H1 (cell line): ENCODE results near the gene METTL1. TPM values are rescaled to one million over a fixed set of nuclear protein-coding genes. Genes with fewer than 3 reads are reported as not detected.

Experiments used
- CTCF ChIA-PET: fragments of 300-600 bp; sonication (Branson Sonifier 250); formaldehyde crosslinking; loops from one replicate; lab custom pipeline; 2021; ENCODE audit not compliant: partially characterized antibody; lab: Charles Lee
- POLR2A ChIA-PET: fragments of 300-600 bp; sonication (Branson Sonifier 250); formaldehyde crosslinking; loops from one replicate; lab custom pipeline; 2021; ENCODE audit warnings: inconsistent platforms; ENCODE audit not compliant: partially characterized antibody; lab: Charles Lee
- DNase-seq, 2 experiments: peaks; one replicate each; pipeline versions ENCODE4 v3.0.0 to v3.0.0-alpha.2; 2010 to 2022; ENCODE audit warnings: low spot score in 2 of 2, low read depth in 1 of 2, mixed read lengths in 1 of 2
- FAIRE-seq: peaks from 2 replicates; lab custom pipeline; 2011; peaks lifted over from hg19 to GRCh38; lab: Jason Lieb, UNC
- H2AFZ ChIP-seq: 2 replicates; pipeline ENCODE4 v1.8.1; 2012; ENCODE audit warnings: low read length, inconsistent platforms
- H2AK5ac ChIP-seq: 2 replicates; pipeline ENCODE4 v1.6.1; 2013; ENCODE audit warnings: low read depth, low read length
- H2BK120ac ChIP-seq: replicated peaks from 2 replicates; pipeline ENCODE3; 2013; ENCODE audit warnings: low read depth, low read length, inconsistent platforms
- H2BK12ac ChIP-seq: 2 replicates; pipeline ENCODE4 v1.6.1; 2013; ENCODE audit warnings: low read depth, low read length
- H2BK15ac ChIP-seq: 2 replicates; pipeline ENCODE4 v1.6.1; 2013; ENCODE audit warnings: low read length
- H2BK20ac ChIP-seq: 2 replicates; pipeline ENCODE4 v1.6.1; 2013; ENCODE audit warnings: low read length
- H2BK5ac ChIP-seq: 2 replicates; pipeline ENCODE4 v1.6.1; 2013; ENCODE audit warnings: low read depth, low read length
- H3K14ac ChIP-seq: 2 replicates; pipeline ENCODE4 v1.6.1; 2013; ENCODE audit warnings: inconsistent platforms; ENCODE audit not compliant: insufficient read length
- H3K18ac ChIP-seq: 2 replicates; pipeline ENCODE4 v1.6.1; 2013; ENCODE audit warnings: low read length; ENCODE audit errors: extremely low read depth
- H3K23ac ChIP-seq: 2 replicates; pipeline ENCODE4 v1.6.1; 2013; ENCODE audit warnings: inconsistent platforms; ENCODE audit not compliant: insufficient read length
- H3K23me2 ChIP-seq: 2 replicates; pipeline ENCODE4 v1.6.1; 2013; ENCODE audit warnings: low read depth, low read length
- H3K27ac ChIP-seq: 2 replicates; pipeline ENCODE4 v1.6.1; 2011; ENCODE audit warnings: low read depth, low read length, inconsistent platforms
- H3K27me3 ChIP-seq, 4 experiments: replicated peaks in 1 of 4; 1 replicate in 1 of 4; 2 replicates in 3 of 4; pipeline versions ENCODE4 v1.6.1 to v1.8.1; 2011 to 2013; ENCODE audit warnings: low read length in 3 of 4, mild to moderate bottlenecking in 3 of 4, inconsistent platforms in 2 of 4, mixed read lengths in 2 of 4, moderate library complexity in 1 of 4; ENCODE audit not compliant: control insufficient read depth in 3 of 4, insufficient read depth in 3 of 4; ENCODE audit errors: extremely low read depth in 1 of 4
- H3K36me3 ChIP-seq, 4 experiments: 2 replicates each; pipeline versions ENCODE4 v1.6.1 to v1.8.1; 2011 to 2013; ENCODE audit warnings: mild to moderate bottlenecking in 4 of 4, low read length in 3 of 4, moderate library complexity in 2 of 4, control low read depth in 1 of 4, inconsistent platforms in 1 of 4; ENCODE audit not compliant: insufficient read depth in 4 of 4, control insufficient read depth in 2 of 4
- H3K4ac ChIP-seq: replicated peaks from 2 replicates; pipeline ENCODE3; 2013; ENCODE audit warnings: low read length, low read depth, mixed read lengths, inconsistent platforms; ENCODE audit not compliant: insufficient read length
- H3K4me1 ChIP-seq, 4 experiments: replicated peaks in 1 of 4; 1 replicate in 1 of 4; 2 replicates in 3 of 4; pipeline versions ENCODE4 v1.6.1 to v1.8.1; 2011 to 2013; ENCODE audit warnings: low read length in 3 of 4, inconsistent platforms in 2 of 4, mixed read lengths in 1 of 4; ENCODE audit not compliant: insufficient read depth in 4 of 4, control insufficient read depth in 3 of 4
- H3K4me2 ChIP-seq, 2 experiments: 2 replicates each; pipeline versions ENCODE4 v1.6.1 to v1.8.1; 2011 to 2013; ENCODE audit warnings: low read depth in 2 of 2, low read length in 2 of 2, control low read depth in 1 of 2, inconsistent platforms in 1 of 2, mild to moderate bottlenecking in 1 of 2; ENCODE audit not compliant: insufficient read depth in 1 of 2
- H3K4me3 ChIP-seq, 4 experiments: fragments of 200-600, 300-600 bp in 1 of 4; sonication (generic), shearing (Covaris generic), sonication (Bioruptor Twin) in 1 of 4; 2 replicates each; pipeline versions ENCODE4 v1.5.1 to v1.8.1; 2011 to 2016; ENCODE audit warnings: low read length in 4 of 4, low read depth in 3 of 4, control low read depth in 2 of 4, inconsistent platforms in 2 of 4, mild to moderate bottlenecking in 2 of 4, mixed read lengths in 1 of 4, moderate library complexity in 1 of 4; ENCODE audit not compliant: insufficient read depth in 2 of 4; ENCODE audit errors: extremely low read depth in 1 of 4
- H3K56ac ChIP-seq: replicated peaks from 2 replicates; pipeline ENCODE3; 2013; ENCODE audit warnings: low read depth, mild to moderate bottlenecking, mixed read lengths, low read length, inconsistent platforms; ENCODE audit not compliant: insufficient read length
- H3K79me1 ChIP-seq: 2 replicates; pipeline ENCODE4 v1.6.1; 2013; ENCODE audit warnings: low read depth, low read length, control low read depth
- H3K79me2 ChIP-seq, 2 experiments: 2 replicates each; pipeline versions ENCODE4 v1.6.1 to v1.8.1; 2012 to 2013; ENCODE audit warnings: low read length in 2 of 2, mild to moderate bottlenecking in 2 of 2, inconsistent platforms in 1 of 2; ENCODE audit not compliant: insufficient read depth in 2 of 2, control insufficient read depth in 1 of 2
- H3K9ac ChIP-seq, 4 experiments: replicated peaks in 1 of 4; 1 replicate in 1 of 4; 2 replicates in 3 of 4; pipeline versions ENCODE4 v1.6.1 to v1.8.1; 2011 to 2013; ENCODE audit warnings: low read depth in 3 of 4, low read length in 3 of 4, control low read depth in 2 of 4, mild to moderate bottlenecking in 2 of 4, moderate library complexity in 2 of 4, inconsistent platforms in 1 of 4; ENCODE audit errors: extremely low read depth in 1 of 4
- H3K9me3 ChIP-seq, 2 experiments: 2 replicates each; pipeline versions ENCODE4 v1.6.1 to v1.8.1; 2012 to 2013; ENCODE audit warnings: mild to moderate bottlenecking in 2 of 2, moderate library complexity in 2 of 2, control low read depth in 1 of 2, inconsistent platforms in 1 of 2, low read depth in 1 of 2, low read length in 1 of 2, mixed read lengths in 1 of 2; ENCODE audit not compliant: insufficient read depth in 2 of 2
- H4K20me1 ChIP-seq, 2 experiments: replicated peaks in 1 of 2; 2 replicates each; pipeline versions ENCODE3 to v1.8.1; 2011 to 2013; ENCODE audit warnings: inconsistent platforms in 2 of 2, low read length in 2 of 2, mild to moderate bottlenecking in 1 of 2; ENCODE audit not compliant: insufficient read depth in 2 of 2, control insufficient read depth in 1 of 2
- H4K5ac ChIP-seq: 2 replicates; pipeline ENCODE4 v1.6.1; 2013; ENCODE audit warnings: low read length, low read depth, mixed read lengths, inconsistent platforms; ENCODE audit not compliant: insufficient read length
- H4K8ac ChIP-seq: 2 replicates; pipeline ENCODE4 v1.8.0; 2013; ENCODE audit warnings: mild to moderate bottlenecking, moderate library complexity, low read length, inconsistent platforms; ENCODE audit not compliant: insufficient read depth; ENCODE audit errors: extremely low read depth
- H4K91ac ChIP-seq: replicated peaks from 2 replicates; pipeline ENCODE3; 2013; ENCODE audit warnings: low read length, mixed read lengths, inconsistent platforms; ENCODE audit not compliant: insufficient read length
- CEBPB ChIP-seq: IDR thresholded peaks from 2 replicates; pipeline ENCODE4 v1.6.1; 2012; ENCODE audit warnings: low read depth, low read length
- GABPA ChIP-seq: IDR thresholded peaks from 2 replicates; pipeline ENCODE4 v1.6.1; 2011; ENCODE audit warnings: mild to moderate bottlenecking, low read length, moderate library complexity, borderline replicate concordance; ENCODE audit not compliant: insufficient read depth
- JUN ChIP-seq: IDR thresholded peaks from 2 replicates; pipeline ENCODE4 v1.6.1; 2011; ENCODE audit warnings: low read depth, mild to moderate bottlenecking, improper control_type of control experiment, low read length
- KDM5A ChIP-seq: fragments of 200-600 bp; IDR thresholded peaks from 2 replicates; pipeline ENCODE4 v1.7.1; 2012; ENCODE audit warnings: mild to moderate bottlenecking, low read length, inconsistent platforms, mixed read lengths
- NRF1 ChIP-seq: IDR thresholded peaks from 2 replicates; pipeline ENCODE4 v1.6.1; 2011; ENCODE audit warnings: mild to moderate bottlenecking, low read depth, low read length, improper control_type of control experiment
- RBBP5 ChIP-seq: IDR thresholded peaks from 2 replicates; pipeline ENCODE4 v1.7.1; 2012; ENCODE audit warnings: low read depth, mild to moderate bottlenecking, inconsistent platforms, low read length, moderate library complexity, borderline replicate concordance
- RXRA ChIP-seq: IDR thresholded peaks from 2 replicates; pipeline ENCODE4 v1.6.1; 2011; ENCODE audit warnings: low read depth, mild to moderate bottlenecking, low read length, moderate library complexity; ENCODE audit not compliant: insufficient read depth
- SIN3A ChIP-seq, 2 experiments: IDR thresholded peaks in 1 of 2; conservative IDR thresholded peaks in 1 of 2; 2 replicates each; pipeline ENCODE4 v1.6.1; 2011 to 2012; ENCODE audit warnings: low read length in 2 of 2, improper control_type of control experiment in 1 of 2, low read depth in 1 of 2, mild to moderate bottlenecking in 1 of 2
- SIRT6 ChIP-seq: IDR thresholded peaks from one replicate; pipeline ENCODE4 v1.7.1; 2012; ENCODE audit warnings: low read length, inconsistent platforms
- SP4 ChIP-seq: IDR thresholded peaks from 2 replicates; pipeline ENCODE4 v1.6.1; 2012; ENCODE audit warnings: low read length, inconsistent platforms
- ZNF274 ChIP-seq: IDR thresholded peaks from 2 replicates; pipeline ENCODE4 v1.7.0; 2012; ENCODE audit warnings: low read length, borderline replicate concordance; ENCODE audit errors: extremely low read depth
- WGBS, 2 experiments: shearing (Covaris generic) in 1 of 2; methylation state at CpG; one replicate each; pipeline versions ENCODE4 v1.1.6 to v1.1.7; 2013 to 2015; ENCODE audit warnings: low lambda C conversion rate in 2 of 2, mixed read lengths in 2 of 2, inconsistent platforms in 1 of 2, low coverage in 1 of 2, missing lambda C conversion rate in 1 of 2; ENCODE audit not compliant: insufficient replicate concordance in 2 of 2, insufficient coverage in 1 of 2, insufficient read length in 1 of 2; ENCODE audit errors: extremely low coverage in 1 of 2, missing lambda C conversion rate in 1 of 2; 5-methylcytosine and 5-hydroxymethylcytosine counted together
- polyA plus RNA-seq, 7 experiments: library from polyadenylated mRNA; depleted of rRNA in 3 of 7; stranded (reverse) in 5 of 7; unstranded in 2 of 7; fragments of >200 nt in 5 of 7; fragments of 200-250 nt in 2 of 7; gene quantifications; 1 replicate in 5 of 7; 2 replicates in 1 of 7; 4 replicates in 1 of 7; pipeline versions ENCODE4 v1.2.1 to v1.2.3, GENCODE V29; 2011 to 2013; ENCODE audit warnings: missing spikeins in 2 of 7, mixed read lengths in 2 of 7
- total RNA-seq: library from RNA; stranded (reverse); fragmentation: NEBNext Ultra II Directional; extraction: Animal tissue kit (Norgen Biotek cat#: 25700); gene quantifications from 2 replicates; pipeline ENCODE4 v1.2.1, GENCODE V29; 2021
- TF ChIP-seq, protein P1 (sequence below): IDR thresholded peaks from 2 replicates; pipeline ENCODE4 v1.6.1; 2012; ENCODE audit warnings: inconsistent platforms

The METTL1 gene
- total and polyA plus RNA-seq, 2 of the 8 experiments (the other 6 are each of a cell fraction or from before 2014, with no cell fraction given) = 40.5 to 46.0 TPM

DNA sequence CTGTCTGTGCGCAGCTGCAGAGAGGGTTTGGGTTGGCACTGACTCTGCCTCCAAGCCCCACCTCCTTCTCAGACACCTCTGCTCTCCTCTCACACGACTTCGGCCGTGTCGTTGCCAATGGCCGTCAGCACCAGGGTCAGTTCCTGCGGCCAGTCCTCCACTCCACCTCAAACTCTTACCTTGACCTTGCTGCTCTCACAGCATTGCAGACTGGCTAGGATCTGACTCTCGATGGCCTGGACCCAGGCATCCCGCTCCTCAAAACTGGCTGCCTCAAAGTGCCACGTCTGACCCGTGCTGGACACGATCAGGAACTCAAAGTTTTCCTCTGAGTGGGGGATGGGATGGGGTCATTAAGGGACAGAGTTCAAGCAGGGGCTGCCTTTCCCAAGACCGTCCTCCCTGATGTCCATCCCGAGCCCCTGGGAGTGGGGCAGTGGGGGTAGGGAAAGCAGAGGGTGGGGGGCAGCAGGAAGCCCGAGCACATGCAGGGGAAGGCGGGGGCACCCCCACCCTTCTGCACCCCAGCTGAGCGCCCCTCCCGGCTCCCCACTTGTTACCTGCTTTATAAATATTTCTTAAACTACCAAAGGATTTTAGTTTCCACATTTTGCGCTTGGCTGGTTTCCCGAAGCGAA lies 44.0 kb downstream of the METTL1 start:
- H3K4me3 ChIP-seq = peak overlapping the region in 1 of 4 experiments; percentile 82; a peak in 2 of 8 replicates
- H2AFZ ChIP-seq = no peak overlapping the region
- FAIRE-seq (peak; percentile 69), DNase-seq (no peak)
- peaks cover 0 to 20% (median 13%) of the 10 kb centered on the region in 4 experiments; a peak in 5 of 7 replicates for H3K4me1 ChIP-seq
- peaks cover 2 to 7% of the 10 kb centered on the region in 2 experiments for H4K20me1 ChIP-seq
- no peak overlapping the region for H4K8ac ChIP-seq
- no peak overlapping the region for H2BK20ac ChIP-seq
- H2BK5ac ChIP-seq = no peak overlapping the region
- H2BK120ac ChIP-seq = no peak overlapping the region
- ChIA-PET POLR2A (interaction anchor here (0.7 to 7.4 kb wide), 7 partner anchors 9 to 95 kb away, joined by 3 to 59 read pairs (median 4); partner anchors contain the start of genes AGAP2, B4GALNT1, EEF1AKMT3 and METTL1), CTCF (interaction anchor here (1.3 to 11.7 kb wide), 7 partner anchors 10 to 146 kb away, joined by 5 to 149 read pairs (median 9); partner anchors contain the start of genes AGAP2, OS9 and TSPAN31)
- H3K79me2 ChIP-seq = no peaks in the 10 kb centered on the region
- H3K4ac ChIP-seq = no peak overlapping the region
- H3K9ac ChIP-seq = no peak overlapping the region
- no peak overlapping the region for H3K18ac ChIP-seq
- H3K27me3 ChIP-seq = peaks cover 19 to 85% (median 61%) of the 10 kb centered on the region in 4 experiments
- H3K27ac ChIP-seq = no peak overlapping the region
- H3K9me3 ChIP-seq = no peaks in the 10 kb centered on the region
- peak overlapping the region; percentile 52 to 95 for H3K4me2 ChIP-seq
- H3K79me1 ChIP-seq = no peaks in the 10 kb centered on the region
- no peak overlapping the region for H2BK15ac ChIP-seq
- H3K56ac ChIP-seq = no peak overlapping the region
- H3K14ac ChIP-seq = no peak overlapping the region
- no peak overlapping the region for H4K5ac ChIP-seq
- no peak overlapping the region for H3K23ac ChIP-seq
- H3K23me2 ChIP-seq = peaks cover 12% of the 10 kb centered on the region; the same call in 1 of the 2 replicates
- H4K91ac ChIP-seq = no peak overlapping the region
- H3K36me3 ChIP-seq = no peaks in the 10 kb centered on the region
- WGBS, 2 experiments = 39% methylated on average over 19 of the region's 21 CpGs; no CpG with 5 or more reads in 1 of the 2 experiments
- no peak overlapping the region for H2AK5ac ChIP-seq
- H2BK12ac ChIP-seq = no peak overlapping the region
- no peak for TF ChIP-seq JUN
- TF ChIP-seq GABPA = no peak
- no peak for TF ChIP-seq SIRT6
- TF ChIP-seq RBBP5 = 0 out of 2 replicates have a peak, but pooled peaks have one; percentile 33
- no peak for TF ChIP-seq SP4
- peak; percentile 85 to 95; a peak in 2 of 4 replicates for TF ChIP-seq SIN3A (conservative IDR thresholded peaks at IDR 0.05 in 1 of 2, IDR thresholded peaks at IDR 0.05 in 1 of 2; ENCODE audit: low read depth in 1 of 2, low read length in 2 of 2)
- TF ChIP-seq ZNF274 = no peak
- TF ChIP-seq NRF1 = 0 out of 2 replicates have a peak, but pooled peaks have one; percentile 8
- TF ChIP-seq, protein P1, sequence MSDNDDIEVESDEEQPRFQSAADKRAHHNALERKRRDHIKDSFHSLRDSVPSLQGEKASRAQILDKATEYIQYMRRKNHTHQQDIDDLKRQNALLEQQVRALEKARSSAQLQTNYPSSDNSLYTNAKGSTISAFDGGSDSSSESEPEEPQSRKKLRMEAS = peak; percentile 54; the same call in 1 of the 2 replicates
- TF ChIP-seq KDM5A = no peak
- no peak for TF ChIP-seq CEBPB
- TF ChIP-seq RXRA = 0 out of 2 replicates have a peak, but pooled peaks have one; percentile 39
